Spleen (tissue), 11 donors: ENCODE results near the gene MRPL46. TPM values are rescaled to one million over a fixed set of nuclear protein-coding genes. Genes with fewer than 3 reads are reported as not detected.

Experiments
- DNase-seq: peaks from one replicate; pipeline ENCODE4 v3.0.0-alpha.2; 2020
- H3K27ac ChIP-seq, 8 donors: fragments of 200-600 bp; sonication (generic) in 7 of 8; 1 replicate in 4 of 8; 2 replicates in 4 of 8; pipeline versions ENCODE4 v1.5.0 to v1.8.0; 2016 to 2021; ENCODE audit warnings: inconsistent platforms in 4 of 8, mild to moderate bottlenecking in 4 of 8, moderate library complexity in 1 of 8
- H3K27me3 ChIP-seq, 7 donors: fragments of 200-600 bp; sonication (generic) in 6 of 7; replicated peaks in 1 of 7; 1 replicate in 4 of 7; 2 replicates in 3 of 7; pipeline versions ENCODE4 v1.5.0 to v1.8.0; 2016 to 2021; ENCODE audit warnings: inconsistent platforms in 3 of 7, mild to moderate bottlenecking in 1 of 7
- H3K36me3 ChIP-seq, 6 donors: fragments of 200-600 bp; sonication (generic) in 5 of 6; 1 replicate in 4 of 6; 2 replicates in 2 of 6; pipeline versions ENCODE4 v1.5.0 to v1.8.0; 2016 to 2021; ENCODE audit warnings: inconsistent platforms in 2 of 6
- H3K4me1 ChIP-seq, 6 donors: fragments of 200-600 bp; sonication (generic) in 5 of 6; 1 replicate in 3 of 6; 2 replicates in 3 of 6; pipeline versions ENCODE4 v1.5.0 to v1.8.0; 2016 to 2021; ENCODE audit warnings: inconsistent platforms in 3 of 6
- H3K4me3 ChIP-seq, 8 donors: fragments of 200-600 bp; sonication (generic) in 7 of 8; 1 replicate in 4 of 8; 2 replicates in 4 of 8; pipeline versions ENCODE4 v1.5.0 to v1.8.0; 2016 to 2021; ENCODE audit warnings: inconsistent platforms in 4 of 8, mild to moderate bottlenecking in 4 of 8, moderate library complexity in 2 of 8
- H3K9me3 ChIP-seq, 8 donors: fragments of 200-600 bp; sonication (generic) in 7 of 8; 1 replicate in 4 of 8; 2 replicates in 4 of 8; pipeline versions ENCODE4 v1.5.0 to v1.8.0; 2016 to 2021; ENCODE audit warnings: inconsistent platforms in 4 of 8
- POLR2A ChIP-seq, 3 donors: fragments of 450-650 bp; IDR thresholded peaks; one replicate each; pipeline ENCODE4 v1.5.1; 2017; ENCODE audit warnings: antibody characterized with exemption in 3 of 3, mild to moderate bottlenecking in 1 of 3
- POLR2AphosphoS5 ChIP-seq, 3 donors: sonication (generic); formaldehyde crosslinking; IDR thresholded peaks; one replicate each; pipeline ENCODE4 v1.5.1; 2017; ENCODE audit warnings: antibody characterized with exemption in 3 of 3
- WGBS, 5 donors: extraction: QIAGEN DNeasy Blood & Tissue Kit in 3 of 5; methylation state at CpG; one replicate each; pipeline versions ENCODE4 v1.1.5 to v1.1.7; 2013 to 2018; 5-methylcytosine and 5-hydroxymethylcytosine counted together
- intact Hi-C: fragments of 100-400 bp; cut with DNase I; formaldehyde crosslinking; loops from one replicate; pipeline ENCODE4 v1.15.0; 2023; ENCODE audit warnings: low total_unique reads
- polyA plus RNA-seq, 3 donors: library from polyadenylated mRNA; stranded (reverse); fragments of 200-250 nt; gene quantifications; one replicate each; pipeline ENCODE4 v1.2.1, GENCODE V29; 2013
- total RNA-seq, 7 donors: library from RNA; depleted of rRNA in 3 of 7; stranded (reverse); fragments of >200 nt in 3 of 7; fragmentation: NEBNext Ultra II Directional in 4 of 7; extraction: Animal tissue kit (Norgen Biotek cat#: 25700) in 4 of 7; gene quantifications; one replicate each; pipeline versions ENCODE4 v1.1.0 to v1.2.1, GENCODE V29; 2016 to 2021
- TF ChIP-seq, protein P1 (sequence below), 11 experiments: fragments of 200-600 bp in 7 of 11; fragments of 450-650 bp in 4 of 11; sonication (generic) in 4 of 11; IDR thresholded peaks in 8 of 11; conservative IDR thresholded peaks in 3 of 11; 1 replicate in 7 of 11; 2 replicates in 4 of 11; pipeline versions ENCODE4 v1.4.0 to v1.8.0; 2016 to 2021; ENCODE audit warnings: antibody characterized with exemption in 11 of 11, inconsistent platforms in 4 of 11, mild to moderate bottlenecking in 1 of 11
- donor health status: healthy with polysubstance abuse.
- donor health status: DM: no; HTN: no; CAD: no; lungs with moderate emphysema.
- donor health status: DM: no; HTN: no; CAD: no.
- donor health status: Bipolar disorder and iron deficiency.
- donor health status: healthy.
- donor health status: DM: no; HTN: no; CAD: no.
- donor health status: DM: yes; HTN: yes; CAD: no.

Gene MRPL46
- total and polyA plus RNA-seq, 10 donors: 16.2 to 37.3 (median 20.3) TPM

- H3K4me3 ChIP-seq: no peak overlapping the region
- TF ChIP-seq, protein P1, sequence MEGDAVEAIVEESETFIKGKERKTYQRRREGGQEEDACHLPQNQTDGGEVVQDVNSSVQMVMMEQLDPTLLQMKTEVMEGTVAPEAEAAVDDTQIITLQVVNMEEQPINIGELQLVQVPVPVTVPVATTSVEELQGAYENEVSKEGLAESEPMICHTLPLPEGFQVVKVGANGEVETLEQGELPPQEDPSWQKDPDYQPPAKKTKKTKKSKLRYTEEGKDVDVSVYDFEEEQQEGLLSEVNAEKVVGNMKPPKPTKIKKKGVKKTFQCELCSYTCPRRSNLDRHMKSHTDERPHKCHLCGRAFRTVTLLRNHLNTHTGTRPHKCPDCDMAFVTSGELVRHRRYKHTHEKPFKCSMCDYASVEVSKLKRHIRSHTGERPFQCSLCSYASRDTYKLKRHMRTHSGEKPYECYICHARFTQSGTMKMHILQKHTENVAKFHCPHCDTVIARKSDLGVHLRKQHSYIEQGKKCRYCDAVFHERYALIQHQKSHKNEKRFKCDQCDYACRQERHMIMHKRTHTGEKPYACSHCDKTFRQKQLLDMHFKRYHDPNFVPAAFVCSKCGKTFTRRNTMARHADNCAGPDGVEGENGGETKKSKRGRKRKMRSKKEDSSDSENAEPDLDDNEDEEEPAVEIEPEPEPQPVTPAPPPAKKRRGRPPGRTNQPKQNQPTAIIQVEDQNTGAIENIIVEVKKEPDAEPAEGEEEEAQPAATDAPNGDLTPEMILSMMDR (IDR thresholded peaks at IDR 0.05 in 8 of 11, conservative IDR thresholded peaks at IDR 0.05 in 3 of 11): no peak
- no peak for TF ChIP-seq POLR2A (IDR thresholded peaks at IDR 0.05)
- TF ChIP-seq POLR2AphosphoS5 (IDR thresholded peaks at IDR 0.05): no peak
- no peaks in the 10 kb centered on the region for H3K27me3 ChIP-seq
- H3K9me3 ChIP-seq: no peaks in the 10 kb centered on the region
- WGBS, 5 donors: 6 to 34% (median 20%) methylated on average over 1 of the region's 1 CpG
- H3K4me1 ChIP-seq: no peaks in the 10 kb centered on the region
- intact Hi-C loops: no loop called here
- no peak for DNase-seq
- H3K27ac ChIP-seq: no peak overlapping the region
- H3K36me3 ChIP-seq: peaks cover 0 to 40% (median 28%) of the 10 kb centered on the region in 6 donors
These were observed 15.1 kb upstream of the MRPL46 start for GRCh38 chr15:88482263-88482662.

DNA sequence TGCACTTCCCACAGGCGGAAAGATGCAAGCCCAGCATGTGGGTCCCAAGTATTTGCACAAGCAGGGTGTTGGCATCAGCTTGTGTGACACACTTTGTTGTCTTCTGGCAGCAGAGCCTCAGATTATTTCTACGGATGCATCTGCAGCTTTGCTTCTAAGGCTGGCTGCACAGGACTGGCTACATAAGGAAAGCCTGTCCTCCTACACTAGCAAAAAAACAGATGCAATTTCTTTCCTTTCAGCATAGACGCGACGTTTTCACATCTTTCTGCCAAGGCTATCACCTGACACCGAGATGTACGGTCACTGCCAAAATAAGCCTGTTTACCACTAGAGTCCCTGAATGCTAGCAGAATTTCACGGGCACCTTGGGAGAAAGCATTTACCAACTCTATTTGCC is 13.8 kb upstream of the MRPL46 start:
- no peak overlapping the region for H3K27ac ChIP-seq
- intact Hi-C loops: no loop called here
- H3K9me3 ChIP-seq: no peaks in the 10 kb centered on the region
- WGBS, 5 donors: 90 to 95% (median 93%) methylated on average over 8 of the region's 8 CpGs
- DNase-seq: no peak
- TF ChIP-seq POLR2A (IDR thresholded peaks at IDR 0.05): no peak
- TF ChIP-seq POLR2AphosphoS5 (IDR thresholded peaks at IDR 0.05): no peak
- TF ChIP-seq, protein P1 (IDR thresholded peaks at IDR 0.05 in 8 of 11, conservative IDR thresholded peaks at IDR 0.05 in 3 of 11): no peak
- H3K27me3 ChIP-seq: no peaks in the 10 kb centered on the region
- H3K4me3 ChIP-seq: no peak overlapping the region
- peaks cover 0 to 53% (median 41%) of the 10 kb centered on the region in 6 donors for H3K36me3 ChIP-seq
- H3K4me1 ChIP-seq: peaks cover 0 to 6% (median 0%) of the 10 kb centered on the region in 6 donors

DNA sequence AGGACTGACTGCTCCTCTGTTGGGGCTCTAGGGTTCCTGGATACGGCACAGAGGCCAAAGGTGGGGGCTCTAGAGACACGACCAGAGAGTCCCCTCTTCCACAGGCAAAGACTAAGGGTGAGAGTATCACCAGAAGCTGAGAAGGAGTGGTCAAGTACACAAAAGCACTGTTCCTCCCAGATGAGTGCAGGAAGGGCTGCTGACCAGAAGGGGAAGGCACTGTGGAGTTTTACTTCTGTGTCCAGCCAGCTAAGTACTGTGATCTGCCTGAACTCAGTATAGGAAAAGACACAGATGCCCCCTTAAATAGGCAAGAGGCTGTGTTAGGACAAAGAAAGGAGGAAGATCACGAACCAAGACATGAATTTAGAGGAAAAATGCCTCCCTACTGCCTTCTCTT is 12.0 kb upstream of the MRPL46 start:
- DNase-seq: no peak
- TF ChIP-seq POLR2AphosphoS5 (IDR thresholded peaks at IDR 0.05) (no peak), POLR2A (IDR thresholded peaks at IDR 0.05) (no peak)
- Histone ChIP-seq H3K27me3 (no peaks in the 10 kb centered on the region), H3K9me3 (no peaks in the 10 kb centered on the region), H3K4me3 (no peak overlapping the region), H3K27ac (no peak overlapping the region), H3K4me1 (peaks cover 0 to 6% (median 0%) of the 10 kb centered on the region in 6 donors), H3K36me3 (peaks cover 0 to 71% (median 58%) of the 10 kb centered on the region in 6 donors)
- WGBS, 5 donors: 67 to 97% (median 90%) methylated on average over 3 of the region's 3 CpGs
- intact Hi-C loops: no loop called here

- H3K4me3 ChIP-seq: no peak overlapping the region
- TF ChIP-seq POLR2A (IDR thresholded peaks at IDR 0.05): no peak
- TF ChIP-seq, protein P1 (IDR thresholded peaks at IDR 0.05 in 8 of 11, conservative IDR thresholded peaks at IDR 0.05 in 3 of 11): no peak
- TF ChIP-seq POLR2AphosphoS5 (IDR thresholded peaks at IDR 0.05): no peak
- intact Hi-C loops: no loop called here
- no peak overlapping the region for H3K27ac ChIP-seq
- no peaks in the 10 kb centered on the region for H3K27me3 ChIP-seq
- peaks cover 0 to 6% (median 0%) of the 10 kb centered on the region in 6 donors for H3K4me1 ChIP-seq
- no peaks in the 10 kb centered on the region for H3K9me3 ChIP-seq
- peaks cover 0 to 84% (median 70%) of the 10 kb centered on the region in 6 donors for H3K36me3 ChIP-seq
- 90 to 97% (median 93%) methylated on average over 5 of the region's 5 CpGs for WGBS, 5 donors
- no peak for DNase-seq
These were observed 10.7 kb upstream of the MRPL46 start for GRCh38 chr15:88477904-88478303.

DNA sequence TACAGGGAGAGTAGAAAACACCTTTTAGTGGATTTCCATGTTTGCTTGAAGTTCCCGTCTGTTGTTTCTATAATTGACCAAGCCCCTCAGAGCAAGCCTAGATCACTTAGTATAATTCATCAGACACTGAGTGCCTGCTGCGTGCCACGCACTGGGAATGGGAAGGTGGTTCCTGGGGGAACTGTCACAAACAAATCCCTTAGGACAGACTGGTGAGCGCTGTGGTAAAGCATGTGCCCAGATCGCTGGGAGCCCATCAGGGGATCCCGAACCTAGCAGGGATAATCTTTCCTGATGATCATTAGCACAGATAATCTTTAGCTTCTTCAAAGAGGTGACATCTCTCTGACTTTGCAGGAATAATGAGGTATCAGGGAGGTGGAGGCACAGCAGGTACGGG is 9.9 kb upstream of the MRPL46 start:
- H3K4me1 ChIP-seq: peaks cover 0 to 6% (median 0%) of the 10 kb centered on the region in 6 donors
- no peak overlapping the region for H3K4me3 ChIP-seq
- peaks cover 0 to 91% (median 76%) of the 10 kb centered on the region in 6 donors for H3K36me3 ChIP-seq
- WGBS, 5 donors: 95 to 98% (median 97%) methylated on average over 7 of the region's 7 CpGs
- intact Hi-C loops: no loop called here
- H3K27me3 ChIP-seq: no peaks in the 10 kb centered on the region
- no peak for DNase-seq
- no peak for TF ChIP-seq POLR2AphosphoS5 (IDR thresholded peaks at IDR 0.05)
- TF ChIP-seq, protein P1 (IDR thresholded peaks at IDR 0.05 in 8 of 11, conservative IDR thresholded peaks at IDR 0.05 in 3 of 11): no peak
- no peak for TF ChIP-seq POLR2A (IDR thresholded peaks at IDR 0.05)
- H3K27ac ChIP-seq: no peak overlapping the region
- no peaks in the 10 kb centered on the region for H3K9me3 ChIP-seq
